Measurements from ENCODE around the gene LIPH.

Gene LIPH

DNA sequence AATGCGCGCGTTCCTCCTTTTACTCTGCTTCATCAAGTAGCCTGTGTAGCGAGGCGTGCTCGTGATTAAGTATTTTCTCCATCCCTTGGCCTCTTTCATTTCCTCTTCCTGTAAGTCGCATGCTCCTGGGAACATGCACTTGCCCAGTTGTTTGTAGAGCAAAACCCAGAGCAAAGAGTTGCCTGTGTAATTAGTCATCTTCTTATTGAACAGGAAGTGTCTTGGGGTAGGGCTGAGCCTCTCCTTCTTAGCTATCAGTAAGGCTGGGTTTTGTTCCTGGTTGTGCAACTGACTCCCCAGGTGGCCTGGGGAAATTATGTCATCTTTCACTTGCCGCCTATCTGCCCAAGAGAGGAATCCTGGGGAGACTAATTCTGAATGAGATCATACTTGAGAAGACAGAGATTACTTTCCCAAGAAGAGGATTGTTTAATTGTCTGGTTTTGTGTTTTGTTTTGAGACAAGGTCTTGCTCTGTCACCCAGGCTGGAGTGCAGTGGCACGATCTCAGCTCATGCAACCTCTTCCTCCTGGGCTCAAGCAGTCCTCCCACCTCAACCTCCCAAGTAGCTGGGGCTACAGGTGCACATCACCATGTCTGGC, 14.9 kb downstream of the LIPH start:
- peak; percentile 95 for DNase-seq

DNA sequence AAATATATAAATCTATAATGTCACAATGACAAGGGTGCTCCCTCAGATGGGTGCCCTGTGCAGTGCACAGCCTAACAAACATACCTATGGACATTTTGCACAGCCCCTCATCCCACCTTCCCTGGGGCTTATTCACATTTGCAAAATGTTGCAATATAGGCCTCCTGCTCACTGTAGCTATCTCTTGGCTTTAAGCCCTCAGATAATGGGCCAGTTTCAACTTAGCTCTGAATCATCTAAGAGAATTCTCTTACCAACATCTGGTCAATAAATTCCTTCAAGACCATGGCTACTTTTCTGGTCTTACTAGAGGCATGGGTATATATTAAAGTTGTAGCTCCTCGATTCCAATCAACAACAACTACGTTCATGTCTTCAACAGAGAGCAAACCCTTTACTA, 17.9 kb downstream of the LIPH start:
- no peak for DNase-seq

DNA sequence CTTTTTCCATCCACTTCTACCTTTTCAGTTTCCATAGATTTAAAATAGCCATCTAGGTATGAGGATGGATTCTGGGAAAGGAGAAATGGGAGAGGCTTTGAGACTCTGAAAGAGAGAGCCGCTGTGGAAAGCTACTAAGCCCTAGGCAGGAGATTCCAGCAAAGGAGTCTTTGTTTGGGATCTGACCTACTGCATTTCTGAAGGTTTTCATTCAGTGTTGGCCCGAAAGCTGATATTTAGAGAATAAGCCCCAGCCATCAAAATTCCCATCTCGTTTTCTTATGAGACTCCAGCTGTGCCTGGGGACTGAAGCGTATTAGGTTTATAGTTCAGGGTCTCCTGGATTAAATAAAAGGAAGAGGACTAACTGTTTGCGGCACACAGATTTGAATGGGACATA, 19.5 kb downstream of the LIPH start:
- DNase-seq: no peak

DNA sequence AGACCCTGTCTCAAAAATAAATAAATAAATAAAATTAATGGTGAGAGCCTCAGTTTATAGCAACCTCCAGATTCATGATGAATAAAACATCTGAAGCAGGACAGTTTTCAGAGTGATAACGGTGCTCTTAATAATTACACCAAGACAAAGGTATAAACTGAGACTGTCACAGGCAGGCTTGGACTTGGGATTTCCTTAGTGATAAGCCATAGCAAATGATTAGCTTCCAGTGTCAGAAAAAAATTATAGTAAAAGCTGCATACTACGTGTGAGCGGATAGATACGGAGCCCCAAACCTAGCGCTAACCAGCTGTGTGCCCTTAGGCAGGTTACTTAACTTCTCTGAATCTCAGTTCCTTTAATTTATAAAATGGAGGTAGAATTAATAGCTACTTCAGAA, 21.5 kb downstream of the LIPH start:
- DNase-seq: no peak

DNA sequence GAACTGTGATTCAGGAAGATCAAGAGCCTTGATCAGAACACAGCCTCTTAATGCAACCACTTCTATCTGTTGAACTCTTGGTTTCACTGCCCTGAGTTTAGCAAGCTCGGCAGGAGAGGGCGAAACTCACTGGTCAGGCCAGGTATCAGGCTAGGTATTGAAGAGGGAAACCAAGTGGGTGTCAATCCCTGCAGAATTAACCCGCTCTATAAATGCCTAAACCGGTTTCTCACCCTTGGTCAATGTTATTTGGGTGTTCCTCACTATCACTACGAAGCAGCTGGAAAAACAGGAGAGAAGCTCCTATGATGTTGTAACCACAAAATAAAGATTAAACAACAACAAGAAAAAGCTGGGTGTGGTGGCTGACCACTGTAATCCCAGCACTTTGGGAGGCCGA, 23.9 kb downstream of the LIPH start:
- no peak for DNase-seq

DNA sequence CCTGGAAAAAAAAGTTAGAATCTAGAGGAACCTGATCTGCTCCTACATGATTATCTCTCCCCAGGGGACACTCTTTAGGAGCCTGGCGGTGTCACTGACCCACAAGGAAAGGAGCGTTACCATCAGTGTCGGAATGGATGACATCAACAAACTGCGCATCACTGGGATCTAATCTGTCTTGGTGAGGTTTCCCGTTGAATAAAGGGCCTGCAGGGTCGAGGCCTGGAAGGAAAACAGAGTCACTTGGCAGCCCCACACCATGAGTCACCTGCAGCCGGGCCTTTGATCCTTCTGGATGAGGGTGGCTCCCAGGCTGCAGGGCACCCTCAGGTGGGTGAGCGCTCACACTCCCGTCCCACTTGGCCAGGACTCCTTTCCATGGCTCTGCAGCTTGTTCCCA, 25.0 kb downstream of the LIPH start:
- no peak for DNase-seq

DNA sequence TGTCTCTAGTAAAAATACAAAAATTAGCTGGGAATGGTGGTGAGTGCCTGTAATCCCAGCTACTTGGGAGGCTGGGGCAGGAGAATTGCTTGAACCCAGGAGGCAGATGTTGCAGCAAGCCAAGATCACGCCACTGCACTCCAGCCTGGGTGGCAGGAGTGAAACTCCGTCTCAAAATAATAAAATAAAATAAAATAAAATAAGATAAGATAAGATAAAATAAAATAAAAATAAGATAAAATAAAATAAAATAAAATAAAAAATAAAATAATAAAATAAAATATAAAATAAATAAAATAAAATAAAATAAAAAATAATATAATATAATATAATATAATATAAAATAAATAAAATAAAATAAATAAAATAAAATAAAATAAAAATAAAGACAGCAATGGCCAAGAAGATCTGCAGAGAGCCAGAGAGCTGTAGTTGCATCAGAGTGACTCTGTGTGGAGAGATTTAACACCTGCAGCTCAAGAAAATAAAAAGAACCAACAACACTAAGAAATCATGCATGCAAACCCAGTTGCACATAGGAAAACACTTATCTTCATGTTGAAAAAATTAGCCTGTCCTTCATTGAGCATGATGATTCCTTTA, 25.9 kb downstream of the LIPH start:
- no peak for DNase-seq

DNA sequence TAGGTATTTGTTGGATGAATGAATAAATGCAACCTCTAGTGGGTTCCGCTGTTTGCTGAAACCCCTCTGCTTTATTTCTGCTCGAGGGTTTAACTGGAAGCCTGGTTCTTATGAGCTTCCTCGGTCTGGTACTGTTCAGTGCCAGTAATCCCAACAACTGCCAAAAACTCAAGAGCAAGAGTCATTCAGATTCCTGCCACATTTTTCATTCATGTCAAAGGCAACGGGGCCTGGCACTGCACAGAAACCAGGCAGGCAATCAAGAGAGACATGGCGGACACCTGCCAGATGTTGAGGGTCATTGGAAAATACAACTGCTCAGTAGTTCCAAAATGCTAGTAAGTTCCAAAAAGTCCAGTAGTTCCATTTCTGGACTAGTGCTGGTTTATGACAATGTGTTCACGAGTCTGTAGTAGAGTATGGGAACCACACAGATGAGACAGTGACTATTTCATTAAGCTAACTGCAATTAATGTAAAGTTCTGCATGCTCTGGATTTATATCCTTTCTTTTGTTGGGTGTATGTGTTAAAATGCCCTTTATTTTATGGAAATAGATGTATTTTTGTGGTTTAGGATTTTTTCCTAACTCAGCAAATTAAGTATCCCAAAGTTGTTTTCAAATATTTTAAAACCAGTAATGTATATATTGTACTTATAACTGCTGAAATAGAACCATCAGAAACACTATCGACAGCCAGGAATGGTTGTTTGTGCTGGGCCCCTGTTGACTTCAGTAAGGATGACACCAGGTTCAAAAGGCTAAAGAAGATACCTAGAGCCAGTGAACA, 30.8 kb downstream of the LIPH start:
- DNase-seq: no peak

DNA sequence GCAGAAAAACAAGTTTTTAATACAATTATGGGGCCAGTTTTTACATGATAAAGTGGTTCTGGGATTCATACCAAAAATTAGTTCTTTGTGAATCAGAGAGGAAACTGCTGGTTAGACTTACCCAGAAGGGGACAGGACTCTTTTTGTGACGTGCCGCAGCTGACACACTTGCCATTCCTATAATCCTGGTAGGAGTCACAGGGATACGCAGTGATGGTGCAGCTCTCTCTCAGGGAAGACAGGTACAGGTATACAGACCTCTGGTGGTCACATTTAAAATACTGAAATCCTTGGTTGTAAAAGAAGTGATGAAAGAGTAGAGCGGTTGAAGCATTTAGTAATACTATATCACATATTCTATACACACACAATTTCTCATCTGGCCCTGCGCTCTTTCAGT, 33.4 kb downstream of the LIPH start:
- no peak for DNase-seq

DNA sequence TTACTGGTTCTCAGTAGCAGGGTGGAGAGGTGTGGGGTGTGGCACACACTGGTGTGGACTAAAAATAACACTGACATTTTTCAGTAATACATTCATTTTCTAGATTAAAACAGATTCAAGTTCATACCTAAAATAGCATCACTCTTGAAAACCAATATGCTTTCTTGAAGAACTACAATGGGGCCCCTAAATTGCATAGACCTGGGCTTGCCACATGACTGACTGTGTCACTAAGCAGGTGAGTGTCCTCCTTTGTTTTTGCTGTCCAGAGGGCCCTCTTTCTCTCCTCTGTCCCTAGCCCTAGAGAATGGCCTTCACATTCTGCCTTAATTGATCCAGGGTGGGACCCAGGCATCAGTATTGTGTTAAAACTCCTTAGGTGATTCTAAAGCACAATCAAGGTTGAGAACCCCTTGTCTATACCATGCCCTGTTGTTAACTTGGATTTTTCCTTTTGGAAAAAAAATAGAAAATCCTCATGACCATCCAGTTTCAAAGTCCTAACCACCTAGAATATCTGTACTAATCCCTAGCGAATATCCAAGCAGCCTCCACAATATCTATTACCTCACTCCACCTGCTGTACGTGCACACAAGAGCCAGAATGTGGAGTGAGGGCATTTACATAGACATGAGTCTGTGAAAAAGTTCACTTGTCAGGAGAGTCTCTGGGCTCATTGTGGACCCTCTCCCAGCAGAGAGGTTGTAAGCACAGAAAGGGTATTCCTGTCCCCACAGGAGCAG, 34.8 kb downstream of the LIPH start:
- DNase-seq: no peak

DNA sequence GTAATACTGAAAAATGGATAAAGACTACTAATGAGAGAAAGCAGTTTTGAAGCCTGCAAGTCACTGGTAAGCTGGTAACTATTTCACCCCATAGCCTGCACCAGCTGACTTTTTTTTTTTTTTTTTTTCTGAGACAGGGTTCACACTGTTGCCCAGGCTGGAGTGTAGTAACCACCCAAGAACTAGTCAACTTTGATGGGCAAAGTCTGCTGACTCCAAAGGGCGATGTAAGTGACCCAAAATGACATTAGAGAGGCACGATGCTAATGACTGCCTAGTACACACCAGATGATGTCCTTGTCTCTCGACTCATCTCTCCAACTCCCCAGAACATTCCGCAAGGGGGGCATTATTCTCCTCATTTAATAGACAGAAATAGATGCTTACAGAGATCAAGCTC, 40.7 kb downstream of the LIPH start:
- no peak for DNase-seq

DNA sequence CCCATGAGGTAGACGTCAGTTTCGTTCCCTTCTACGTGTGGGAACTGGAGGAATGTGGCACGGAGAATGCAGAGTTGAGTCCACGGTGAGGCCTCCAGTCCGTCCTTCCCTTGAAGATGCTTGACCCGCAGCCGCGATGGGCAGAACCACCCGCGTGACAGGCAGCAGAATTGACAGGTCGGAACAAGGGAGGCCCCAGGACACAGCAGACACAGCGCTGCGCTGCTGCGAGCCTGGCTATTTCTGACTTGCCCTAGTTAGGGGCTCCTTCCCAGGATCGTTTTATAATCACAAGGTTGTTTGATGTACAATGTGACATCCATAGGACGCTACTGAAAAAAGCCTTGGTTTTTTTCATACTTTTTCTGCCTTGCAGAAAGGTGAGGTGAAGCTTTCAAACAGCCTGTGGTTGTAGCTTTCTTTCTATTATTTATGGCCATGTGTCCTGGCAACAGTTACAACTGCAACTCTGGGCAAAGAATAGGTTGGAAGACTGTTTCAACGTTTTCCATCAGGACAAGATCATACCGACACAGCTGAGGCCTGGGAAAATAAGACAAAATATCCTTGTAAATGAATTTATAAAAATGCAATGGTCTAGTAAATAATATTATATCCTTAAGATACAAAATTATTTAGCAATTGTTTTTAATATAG, 43.9 kb downstream of the LIPH start:
- no peak for DNase-seq

DNA sequence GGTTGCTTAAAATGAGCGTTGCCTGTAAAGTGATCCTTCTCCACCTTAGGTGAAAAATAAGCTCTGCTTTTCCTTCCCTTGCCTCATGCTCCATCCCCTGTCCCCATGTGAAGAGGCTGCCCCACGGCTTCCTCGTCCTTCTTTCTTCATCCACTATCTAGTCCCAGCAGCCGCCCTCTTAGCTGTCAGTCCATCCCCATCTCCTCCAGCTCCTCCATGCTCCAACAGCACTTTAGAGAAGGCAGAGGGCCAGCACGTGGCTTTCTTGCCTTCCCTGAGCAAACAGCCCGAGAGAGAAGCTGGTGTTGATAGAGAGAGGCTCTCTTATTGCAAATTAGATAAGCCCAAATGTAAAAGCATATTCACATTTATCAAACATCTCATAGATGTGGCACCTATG, 44.5 kb downstream of the LIPH start:
- no peak for DNase-seq

DNA sequence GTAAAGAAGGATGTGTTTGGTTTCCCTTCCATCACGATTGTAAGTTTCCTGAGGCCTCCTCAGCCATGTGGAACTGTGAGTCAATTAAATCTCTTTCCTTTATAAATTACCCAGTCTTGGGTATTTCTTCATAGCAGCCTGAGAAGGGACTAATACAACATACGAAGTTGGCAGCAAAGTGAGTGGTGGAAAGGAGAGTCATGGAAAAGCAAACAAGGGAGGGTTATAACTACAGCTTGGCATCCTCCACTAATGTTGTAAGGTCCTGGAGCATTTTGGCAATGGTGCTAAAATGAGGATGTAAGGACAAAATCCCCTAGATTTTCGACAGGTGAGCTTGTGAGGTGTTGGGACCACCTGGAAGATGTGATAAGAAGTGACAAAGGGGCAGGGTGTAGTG, 47.8 kb downstream of the LIPH start:
- no peak for DNase-seq

DNA sequence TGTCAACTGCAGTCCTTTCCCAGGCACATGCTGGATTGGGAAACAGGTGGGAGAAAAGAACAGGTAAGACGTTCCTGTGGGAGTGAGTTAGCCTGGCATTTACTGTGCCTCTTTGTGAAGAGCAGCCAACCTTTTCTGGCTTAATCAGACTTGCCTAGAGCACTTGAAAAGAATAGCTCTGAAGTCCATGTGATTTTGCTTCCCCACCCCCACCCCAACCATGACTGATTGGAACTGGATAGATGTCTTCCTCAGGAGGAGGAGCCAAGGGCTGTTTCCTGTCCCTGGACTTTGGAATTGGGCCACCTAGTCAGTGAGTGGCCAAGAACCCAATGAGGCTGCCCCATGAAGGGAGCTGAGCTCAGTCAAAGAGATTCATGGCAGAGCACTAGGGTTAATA, 48.9 kb downstream of the LIPH start:
- DNase-seq: no peak

DNA sequence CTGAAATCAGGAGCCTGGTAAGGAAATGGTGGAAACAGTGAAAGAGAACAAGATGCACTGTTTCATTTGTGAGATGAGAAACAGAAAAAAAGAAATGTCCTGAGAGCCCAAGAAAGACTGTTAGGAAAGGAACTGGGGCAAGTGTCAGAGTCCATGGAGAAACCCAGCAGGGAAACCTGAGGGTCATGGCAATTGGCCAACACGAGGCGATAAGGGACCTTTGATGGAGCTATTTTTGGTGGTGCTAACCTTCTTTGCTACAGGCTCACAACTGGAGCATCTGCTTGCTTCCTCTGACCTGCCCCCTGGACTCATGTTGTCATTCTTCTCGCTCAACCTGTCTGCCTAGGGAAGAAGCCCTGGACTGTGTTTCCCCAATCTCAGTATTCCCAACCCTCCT, 49.4 kb downstream of the LIPH start:
- DNase-seq: no peak

DNA sequence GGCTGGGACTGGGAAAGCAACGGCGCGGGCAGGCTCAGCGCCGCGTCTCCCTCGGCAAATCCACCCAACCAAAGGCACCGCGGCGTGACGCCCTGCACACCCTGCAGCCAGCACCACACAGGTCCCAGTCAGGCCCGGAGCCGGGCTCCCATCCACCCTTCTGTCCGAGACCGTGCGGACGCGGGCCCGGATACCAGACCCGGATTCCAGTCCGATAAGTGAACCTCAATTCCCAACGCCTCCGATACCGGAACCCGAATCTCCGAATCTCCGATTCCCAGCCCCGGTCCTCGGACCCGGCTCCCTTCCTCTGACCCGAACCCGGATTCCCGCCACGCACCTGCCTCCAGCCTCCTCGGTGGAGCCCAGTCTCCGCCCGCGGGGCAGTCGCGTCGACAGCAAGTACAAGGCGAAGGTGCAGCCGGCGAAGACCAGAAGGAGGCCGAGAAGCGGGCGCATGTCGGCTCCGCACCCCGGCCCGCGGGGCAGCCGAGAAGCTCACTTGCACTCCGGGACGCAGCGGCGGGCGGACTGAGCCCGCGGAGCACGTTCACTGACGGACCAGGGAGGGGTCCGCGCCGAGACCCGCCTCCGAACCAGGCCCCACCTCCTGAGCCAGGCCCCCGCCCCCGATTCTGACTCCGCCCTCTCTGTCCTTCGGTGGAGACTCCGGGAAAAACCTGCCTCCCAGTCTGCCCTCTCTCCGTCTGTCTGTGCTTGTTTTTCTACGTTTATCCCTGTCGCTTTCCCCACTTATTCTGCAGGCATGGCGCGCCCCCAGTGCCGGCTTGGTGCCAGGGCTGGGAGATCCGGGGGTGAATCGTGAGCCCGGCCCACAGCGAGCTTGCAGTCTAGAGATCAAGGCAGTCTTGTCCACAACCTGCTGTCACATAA, 53.6 kb downstream of the LIPH start, which contains the start of gene TMEM41A:
Gene TMEM41A (minus strand): TSS at position 533 of the 894 bp plus-strand sequence. CDS start 74 bp downstream, at position 459.
- DNase-seq: peak; percentile 92

DNA sequence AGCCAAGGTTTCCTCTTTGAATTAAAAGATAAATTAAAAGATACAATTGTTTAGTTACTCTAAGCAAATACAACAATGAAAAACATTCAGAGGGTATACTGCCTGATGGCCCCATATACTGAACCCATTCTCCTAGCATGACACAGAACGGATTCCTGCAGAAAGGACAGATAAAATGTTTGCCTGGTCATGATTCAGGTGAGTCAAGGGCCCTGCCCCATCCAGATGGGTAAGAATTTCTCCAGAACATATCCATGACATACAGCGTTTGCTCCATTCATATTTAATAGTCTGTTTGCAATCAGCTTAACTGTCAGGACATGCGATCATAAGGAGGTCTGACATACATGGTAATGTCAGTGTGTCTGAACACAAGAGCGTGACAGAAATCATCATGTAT, 62.1 kb downstream of the LIPH start:
- no peak for DNase-seq

DNA sequence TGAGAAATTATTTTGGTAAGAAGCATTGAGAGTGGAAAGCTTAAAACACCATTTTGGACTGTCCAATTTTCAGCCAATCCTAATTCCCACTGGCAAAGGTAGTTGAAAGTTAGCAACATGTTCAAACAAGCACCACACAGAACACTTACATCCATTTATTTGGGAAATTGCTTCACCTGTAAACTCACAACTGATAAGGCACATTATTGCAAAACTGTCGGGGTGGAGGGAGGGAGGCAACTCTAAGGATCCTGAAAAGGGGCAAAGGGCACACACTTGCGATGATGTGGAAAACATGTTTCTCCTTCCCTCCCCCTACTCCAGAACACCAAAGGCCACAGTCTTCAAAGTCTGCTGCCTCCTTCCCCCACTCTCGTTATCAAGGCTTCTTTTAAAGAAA, 62.9 kb downstream of the LIPH start:
- DNase-seq: no peak

DNA sequence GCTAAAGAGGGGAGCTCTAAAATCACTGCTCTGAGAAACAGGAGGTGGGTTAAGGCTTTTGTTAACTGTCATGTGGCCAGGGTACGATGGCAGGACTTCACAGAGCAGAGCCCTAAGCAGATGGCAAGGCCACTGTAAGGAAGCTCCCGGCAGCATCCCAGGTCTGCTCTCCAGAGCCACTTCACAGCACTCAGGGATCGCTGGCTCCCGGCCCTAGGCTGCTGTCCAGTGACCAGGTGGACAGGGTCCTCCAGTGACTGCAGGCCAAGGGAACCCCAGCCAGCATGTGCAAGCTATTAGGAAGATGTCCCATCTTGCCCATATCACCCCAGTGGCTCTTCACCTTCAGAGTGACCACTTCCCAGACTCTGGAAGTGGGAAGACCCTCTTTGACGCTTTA, 63.9 kb downstream of the LIPH start:
- DNase-seq: no peak

DNA sequence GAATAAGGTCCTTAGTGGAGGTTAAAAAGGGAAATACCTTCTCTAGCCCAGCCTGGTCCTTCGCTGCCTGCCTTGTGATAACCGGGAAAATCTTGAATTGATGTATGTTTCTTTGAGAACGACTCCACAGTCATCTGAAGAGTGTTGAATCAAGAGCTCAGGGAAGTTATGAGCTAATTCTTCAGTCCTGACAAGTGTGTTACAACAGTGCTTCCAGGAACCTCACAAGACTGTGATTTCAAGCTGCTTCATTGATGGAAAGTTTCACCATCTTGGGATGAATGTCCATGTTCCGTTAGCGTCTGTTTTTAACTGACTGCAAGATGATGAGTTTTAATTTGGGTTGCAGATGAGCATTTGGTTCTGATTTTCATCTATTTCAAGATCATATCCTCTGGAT, 66.0 kb downstream of the LIPH start:
- no peak for DNase-seq

DNA sequence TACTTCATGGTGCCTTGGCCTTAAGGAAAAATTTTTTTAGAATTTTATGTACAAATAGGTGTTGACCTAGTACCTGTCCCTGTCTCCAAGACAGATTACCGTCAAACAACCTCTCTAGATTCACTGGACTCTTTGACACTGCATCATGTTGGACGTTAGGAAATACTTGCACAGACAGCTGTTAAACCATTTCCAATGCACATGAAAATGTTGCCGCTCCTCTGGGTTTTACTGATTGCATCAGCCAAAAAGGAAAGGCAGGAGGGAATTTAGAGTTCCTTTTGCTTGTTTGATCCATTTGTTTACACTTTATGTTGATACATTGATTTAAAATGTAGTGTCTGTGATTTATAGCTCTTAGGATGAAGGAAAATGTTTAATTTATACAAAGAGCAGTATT, 68.1 kb downstream of the LIPH start:
- no peak for DNase-seq
